AG09309 (cell line): ENCODE measurements around the gene SEZ6L.

Experiments used
- DNase-seq: peaks from one replicate; pipeline ENCODE4 v3.0.0-alpha.2; 2010; ENCODE audit warnings: low read depth
- H3K4me3 ChIP-seq: 2 replicates; pipeline ENCODE4 v1.5.1; 2011; ENCODE audit warnings: mild to moderate bottlenecking, low read depth, low read length, moderate library complexity; ENCODE audit not compliant: control insufficient read depth
- CTCF ChIP-seq: IDR thresholded peaks from 2 replicates; pipeline ENCODE4 v1.5.1; 2011; ENCODE audit warnings: mild to moderate bottlenecking, low read depth, low read length, inconsistent platforms; ENCODE audit not compliant: insufficient read depth, control insufficient read depth; ENCODE audit errors: missing control alignments

Gene SEZ6L

GRCh38 chr22:26391623-26392022 lies 222.4 kb downstream of the SEZ6L start:
- no peak overlapping the region for H3K4me3 ChIP-seq
- no peak for DNase-seq
- TF ChIP-seq CTCF, result no peak

- TF ChIP-seq CTCF, result peak; percentile 9
- DNase-seq, result no peak
- no peak overlapping the region for H3K4me3 ChIP-seq
Observed at GRCh38 chr22:26393929-26394328, 224.7 kb downstream of the SEZ6L start.

GRCh38 chr22:26394777-26395176 lies 225.5 kb downstream of the SEZ6L start:
- no peak for DNase-seq
- no peak overlapping the region for H3K4me3 ChIP-seq
- TF ChIP-seq CTCF, result no peak

- TF ChIP-seq CTCF, result no peak
- H3K4me3 ChIP-seq, result no peak overlapping the region
- no peak for DNase-seq
Observed at GRCh38 chr22:26395926-26396325, 226.7 kb downstream of the SEZ6L start.

GRCh38 chr22:26398741-26399153 lies 229.5 kb downstream of the SEZ6L start:
- peak; percentile 85 for TF ChIP-seq CTCF
- H3K4me3 ChIP-seq, result no peak overlapping the region
- peak; percentile 59 for DNase-seq

- no peak for TF ChIP-seq CTCF
- H3K4me3 ChIP-seq, result no peak overlapping the region
- no peak for DNase-seq
Observed at GRCh38 chr22:26399289-26399688, 230.0 kb downstream of the SEZ6L start.

GRCh38 chr22:26401726-26402125 lies 232.5 kb downstream of the SEZ6L start:
- H3K4me3 ChIP-seq, result no peak overlapping the region
- no peak for DNase-seq
- no peak for TF ChIP-seq CTCF
